Measurements from ENCODE around the gene ACAN. TPM values are rescaled to one million over a fixed set of nuclear protein-coding genes. Genes with fewer than 3 reads are reported as not detected.

The ACAN gene
- total and polyA plus RNA-seq, 2 of the 8 experiments (the other 6 are each of a cell fraction or from before 2014, with no cell fraction given) = 0.71 to 0.73 TPM

GRCh38 chr15:88812133-88812532 lies 8.9 kb downstream of the ACAN start:
- Histone ChIP-seq H2BK15ac (ENCODE audit: low read length) (no peak overlapping the region), H3K27ac (ENCODE audit: low read depth, low read length) (no peak overlapping the region), H4K20me1 (replicated peaks in 1 of 2; ENCODE audit: control insufficient read depth in 1 of 2, insufficient read depth in 2 of 2, low read length in 2 of 2) (no peaks in the 10 kb centered on the region), H4K5ac (ENCODE audit: insufficient read length, low read depth, low read length) (no peak overlapping the region), H2AK5ac (ENCODE audit: low read depth, low read length) (no peak overlapping the region), H3K4me2 (ENCODE audit: insufficient read depth in 1 of 2, low read depth in 2 of 2, low read length in 2 of 2) (no peak overlapping the region), H3K4ac (replicated peaks; ENCODE audit: insufficient read length, low read depth, low read length) (no peak overlapping the region), H3K9me3 (ENCODE audit: insufficient read depth in 2 of 2, low read depth in 1 of 2, low read length in 1 of 2) (no peaks in the 10 kb centered on the region), H2BK120ac (replicated peaks; ENCODE audit: low read depth, low read length) (no peak overlapping the region), H2BK12ac (ENCODE audit: low read depth, low read length) (no peak overlapping the region), H3K27me3 (replicated peaks in 1 of 4; ENCODE audit: control insufficient read depth in 3 of 4, extremely low read depth in 1 of 4, insufficient read depth in 3 of 4, low read length in 3 of 4) (no peaks in the 10 kb centered on the region), H3K36me3 (ENCODE audit: control insufficient read depth in 2 of 4, insufficient read depth in 4 of 4, low read length in 3 of 4) (no peaks in the 10 kb centered on the region), H3K79me2 (ENCODE audit: control insufficient read depth in 1 of 2, insufficient read depth in 2 of 2, low read length in 2 of 2) (no peaks in the 10 kb centered on the region), H3K79me1 (ENCODE audit: low read depth, low read length) (no peaks in the 10 kb centered on the region), H3K56ac (replicated peaks; ENCODE audit: insufficient read length, low read depth, low read length) (no peak overlapping the region), H3K4me1 (replicated peaks in 1 of 4; ENCODE audit: control insufficient read depth in 3 of 4, insufficient read depth in 4 of 4, low read length in 3 of 4) (peaks cover 0 to 2% (median 1%) of the 10 kb centered on the region in 4 experiments; a peak in 4 of 7 replicates), H3K18ac (ENCODE audit: extremely low read depth, low read length) (no peak overlapping the region), H3K23me2 (ENCODE audit: low read depth, low read length) (no peaks in the 10 kb centered on the region), H4K8ac (ENCODE audit: extremely low read depth, insufficient read depth, low read length) (no peak overlapping the region), H4K91ac (replicated peaks; ENCODE audit: insufficient read length, low read length) (no peak overlapping the region), H3K9ac (replicated peaks in 1 of 4; ENCODE audit: extremely low read depth in 1 of 4, low read depth in 3 of 4, low read length in 3 of 4) (no peak overlapping the region), H3K23ac (ENCODE audit: insufficient read length) (no peak overlapping the region), H3K4me3 (ENCODE audit: extremely low read depth in 1 of 4, insufficient read depth in 2 of 4, low read depth in 3 of 4, low read length in 4 of 4) (no peak overlapping the region), H2BK5ac (ENCODE audit: low read depth, low read length) (no peak overlapping the region), H3K14ac (ENCODE audit: insufficient read length) (no peak overlapping the region), H2AFZ (ENCODE audit: low read length) (no peak overlapping the region), H2BK20ac (ENCODE audit: low read length) (no peak overlapping the region)
- 83% methylated on average over 4 of the region's 4 CpGs; no CpG with 5 or more reads in 1 of the 2 experiments for WGBS, 2 experiments (ENCODE audit: extremely low coverage in 1 of 2, insufficient coverage in 1 of 2, insufficient read length in 1 of 2, insufficient replicate concordance in 2 of 2, low coverage in 1 of 2, low lambda C conversion rate in 2 of 2, missing lambda C conversion rate in 1 of 2)
- no peak for DNase-seq (ENCODE audit: low read depth in 1 of 2, low spot score in 2 of 2)
- ChIA-PET CTCF (ENCODE audit: partially characterized antibody) (interaction anchor here (1.2 kb wide), 1 partner anchor 22 kb away, joined by 4 read pairs; no protein-coding TSS in a partner anchor), POLR2A (ENCODE audit: partially characterized antibody) (no interaction called here)
- no peak for TF ChIP-seq BACH1 (IDR thresholded peaks at IDR 0.05; ENCODE audit: low read length)
- no peak for TF ChIP-seq EP300 (IDR thresholded peaks at IDR 0.05; ENCODE audit: borderline replicate concordance in 1 of 2, low read depth in 2 of 2, low read length in 2 of 2)
- no peak for TF ChIP-seq CTBP2 (IDR thresholded peaks at IDR 0.05; ENCODE audit: borderline replicate concordance, insufficient read depth, insufficient read length, low read length)
- no peak for TF ChIP-seq SAP30 (IDR thresholded peaks at IDR 0.05; ENCODE audit: insufficient read depth, insufficient replicate concordance, low read length)
- no peak for TF ChIP-seq RAD21 (IDR thresholded peaks at IDR 0.05 in 1 of 2, conservative IDR thresholded peaks at IDR 0.05 in 1 of 2; ENCODE audit: low read depth in 2 of 2, low read length in 2 of 2)
- TF ChIP-seq CBX8 (IDR thresholded peaks at IDR 0.05; ENCODE audit: borderline replicate concordance, low read depth, low read length) = no peak
- no peak for TF ChIP-seq CREB1 (IDR thresholded peaks at IDR 0.05)
- no peak for TF ChIP-seq TAF7 (optimal IDR thresholded peaks at IDR 0.05; ENCODE audit: borderline replicate concordance, low read depth, low read length)
- TF ChIP-seq HDAC2 (IDR thresholded peaks at IDR 0.05; ENCODE audit: borderline replicate concordance in 1 of 2, low read depth in 2 of 2, low read length in 2 of 2) = no peak
- TF ChIP-seq YY1 (IDR thresholded peaks at IDR 0.05; ENCODE audit: low read depth, low read length) = no peak
- no peak for TF ChIP-seq E2F6 (IDR thresholded peaks at IDR 0.05)
- no peak for FAIRE-seq
